ENCODE results near the gene MEF2C.
"Not testable (repeated sequence)": the region's sequence is repeated elsewhere in the genome, so short reads cannot be mapped to it uniquely, and the experiment has no call there.

Gene MEF2C

DNA sequence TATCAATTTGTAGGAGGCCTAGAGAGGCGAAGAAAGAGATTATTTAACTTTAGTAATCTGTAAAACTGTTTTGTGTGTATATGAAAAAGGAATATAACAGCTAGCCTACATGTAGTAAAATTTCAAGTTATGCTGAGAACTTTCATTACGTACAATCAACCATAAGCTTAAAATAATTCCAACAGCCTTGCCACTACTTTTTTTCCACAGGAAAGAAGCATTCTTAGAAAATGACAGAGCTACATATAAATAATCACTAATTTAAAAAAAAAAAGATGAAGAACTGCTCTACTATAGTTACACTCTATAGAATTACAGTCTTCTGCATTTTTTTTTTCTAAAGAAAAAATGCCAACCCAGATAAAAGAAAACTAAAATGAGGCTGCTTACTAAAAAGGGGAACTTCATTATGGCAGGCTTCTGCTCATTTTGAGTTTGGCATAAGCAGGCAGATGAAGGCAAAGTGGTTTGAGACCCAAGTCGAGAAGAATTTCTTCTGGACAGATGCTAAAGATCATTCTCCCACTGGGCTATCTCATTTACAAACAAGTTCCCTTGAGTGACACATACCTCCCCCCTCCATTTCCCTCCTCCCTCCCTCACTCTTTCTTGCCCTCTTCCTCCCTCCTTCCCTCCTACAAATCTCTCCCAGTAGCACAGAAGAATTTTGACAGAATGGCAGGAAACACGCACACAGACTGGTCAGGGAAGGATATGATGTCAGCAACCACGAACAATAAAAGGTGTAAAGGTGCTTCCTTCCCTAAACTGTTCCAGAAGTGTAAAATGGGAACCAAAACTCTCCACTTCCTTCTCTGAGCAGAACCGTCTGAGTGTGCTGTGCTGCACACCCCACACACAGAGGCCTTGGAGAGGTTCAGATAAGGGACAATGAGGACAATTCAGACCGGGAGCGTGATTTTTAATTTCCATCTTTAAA, 56.1 kb downstream of the MEF2C start:
- no peak for DNase-seq

DNA sequence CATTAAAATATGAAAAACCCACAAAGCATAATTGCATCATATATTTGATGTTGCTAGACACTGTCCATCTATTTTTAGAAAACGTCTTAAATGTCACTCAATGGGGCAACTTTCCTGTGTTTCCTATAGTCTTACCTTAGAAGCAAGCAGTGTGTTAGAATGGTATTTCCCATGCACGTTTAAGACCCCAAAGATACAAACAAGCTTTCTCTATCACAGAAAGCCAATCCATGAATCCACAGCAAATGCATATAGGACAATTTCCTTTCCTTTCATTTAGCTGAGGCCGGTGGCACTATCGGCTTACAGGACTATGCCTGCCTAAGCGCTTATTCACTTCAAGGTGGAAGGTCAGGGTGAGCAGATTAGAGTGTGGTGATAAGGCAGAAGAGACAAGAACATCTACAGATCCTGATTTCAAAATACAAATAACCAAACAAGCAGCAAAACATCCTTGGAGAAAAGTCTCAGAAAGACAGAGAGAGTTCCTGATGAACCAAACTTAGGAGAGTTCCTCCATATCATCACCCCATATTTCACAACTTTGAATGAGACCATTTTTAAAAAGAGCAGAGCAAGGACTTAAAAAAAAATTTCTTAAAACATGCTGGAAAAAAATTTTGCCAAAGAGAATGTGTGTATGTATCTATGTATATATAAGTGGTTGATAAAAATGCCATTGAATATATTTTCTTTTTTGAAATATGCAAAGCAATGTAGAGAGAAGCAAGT, 57.2 kb downstream of the MEF2C start:
- no peak for DNase-seq

DNA sequence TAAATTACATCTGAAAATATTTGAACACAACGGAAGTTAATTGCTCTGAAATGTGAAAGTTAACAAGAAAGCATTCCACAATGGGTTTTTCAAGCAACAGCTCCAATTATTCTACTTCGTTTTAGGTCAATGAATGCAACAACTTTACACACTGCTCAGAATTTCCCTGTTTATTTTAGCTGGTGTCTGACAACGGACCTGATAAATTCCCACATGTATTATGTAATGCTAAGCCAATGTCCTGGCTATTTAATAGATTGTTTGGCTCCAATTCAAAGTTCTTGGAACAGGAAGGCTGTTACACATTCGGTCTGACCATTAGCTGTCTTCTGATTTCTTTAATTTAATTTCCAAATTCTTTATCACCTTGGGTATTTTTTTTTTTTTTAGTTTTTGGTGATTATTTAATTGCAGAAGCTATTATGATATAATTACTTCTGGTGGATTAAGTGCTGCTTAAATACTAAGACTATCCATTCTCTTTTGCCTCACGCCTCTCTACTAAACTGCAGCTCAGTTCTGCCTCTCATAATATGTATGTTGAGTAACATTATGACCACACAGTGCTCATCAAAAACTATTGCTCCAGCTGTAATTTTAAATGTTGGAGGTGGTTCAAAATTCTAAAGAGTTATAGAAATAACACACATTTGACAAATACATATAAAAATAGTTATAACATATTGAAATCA, 57.9 kb downstream of the MEF2C start:
- DNase-seq, result no peak

DNA sequence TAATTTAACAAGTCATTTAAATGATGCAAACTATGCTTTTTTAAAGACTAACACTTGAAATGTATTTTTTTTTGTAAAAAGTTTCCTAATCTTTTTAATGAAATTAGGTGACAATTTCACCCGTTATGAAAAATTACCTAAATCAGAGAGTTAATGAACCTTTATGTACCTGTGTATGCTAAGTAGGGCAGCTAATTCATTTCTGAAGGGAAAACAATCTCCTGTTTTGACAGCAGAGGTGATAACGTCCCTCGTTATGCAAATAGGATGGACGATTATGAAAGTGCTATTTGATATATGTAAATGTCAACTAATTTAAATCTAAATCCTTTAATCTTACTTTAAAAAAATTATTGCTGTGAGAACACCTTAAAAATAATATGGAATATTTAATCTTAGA, 58.8 kb downstream of the MEF2C start:
- DNase-seq, result no peak

DNA sequence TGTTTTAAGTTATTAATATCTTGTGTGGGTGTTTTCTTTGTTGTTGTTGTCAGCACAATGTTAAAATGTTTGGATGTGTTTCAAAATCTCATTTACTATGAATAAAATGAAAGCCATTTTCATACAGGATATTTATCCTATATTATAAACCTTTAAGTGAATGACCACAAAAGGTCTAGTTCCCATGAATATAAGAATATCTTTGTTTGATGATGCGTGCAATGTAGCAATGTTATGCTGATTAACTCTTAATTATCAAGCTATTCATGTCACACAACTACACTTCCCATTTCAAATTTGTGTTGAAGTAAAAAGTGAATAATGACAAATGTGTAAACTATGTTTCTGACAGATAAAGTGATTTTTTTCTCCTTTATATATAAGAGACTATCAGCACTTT, 59.8 kb downstream of the MEF2C start:
- no peak for DNase-seq

DNA sequence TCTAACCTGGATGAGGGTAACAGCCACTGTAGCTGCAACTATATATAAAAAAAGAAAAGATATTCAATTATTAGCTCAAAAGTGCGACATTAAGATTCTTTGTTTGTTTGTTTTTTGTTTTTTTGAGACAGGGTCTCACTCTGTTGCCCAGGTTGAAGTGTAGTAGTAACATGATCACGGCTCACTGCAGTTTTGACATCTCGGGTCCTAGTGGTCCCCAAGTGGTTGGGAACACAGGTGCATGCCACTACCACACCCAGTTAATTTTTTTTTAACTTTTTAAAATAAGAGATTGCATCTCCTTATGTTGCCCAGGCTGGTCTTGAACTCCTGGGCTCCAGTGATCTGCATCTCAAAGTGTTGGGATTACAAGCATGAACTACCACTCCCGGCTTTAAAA, 61.8 kb downstream of the MEF2C start:
- no peak for DNase-seq

DNA sequence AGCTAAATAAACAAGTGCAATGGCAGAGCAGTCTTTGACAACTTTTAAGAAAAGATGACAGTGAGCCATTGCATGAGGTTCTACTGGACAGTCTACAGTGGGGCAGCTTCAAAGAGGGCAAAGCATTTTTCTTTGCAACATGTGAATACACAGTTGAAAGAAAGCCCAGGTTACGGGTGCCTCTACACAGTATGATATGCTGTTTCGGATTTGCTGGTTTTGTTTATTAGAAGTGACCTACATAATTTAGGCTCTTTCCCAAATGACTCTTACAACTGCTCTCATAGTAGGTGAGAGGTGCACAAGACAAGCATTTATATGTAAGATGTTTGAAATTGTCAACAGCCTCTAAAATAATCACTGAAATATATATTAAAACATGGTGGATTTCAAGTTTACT, 62.4 kb downstream of the MEF2C start:
- DNase-seq, result no peak

- no peak for DNase-seq
Measured at GRCh38 chr5:88819301-88819999, 63.5 kb downstream of the MEF2C start.

GRCh38 chr5:88818296-88818695, 64.7 kb downstream of the MEF2C start:
- DNase-seq, result no peak

- DNase-seq, result no peak
Measured at GRCh38 chr5:88816195-88816594, 66.8 kb downstream of the MEF2C start.

- DNase-seq, result no peak
Measured at GRCh38 chr5:88815050-88815789, 67.8 kb downstream of the MEF2C start.

DNA sequence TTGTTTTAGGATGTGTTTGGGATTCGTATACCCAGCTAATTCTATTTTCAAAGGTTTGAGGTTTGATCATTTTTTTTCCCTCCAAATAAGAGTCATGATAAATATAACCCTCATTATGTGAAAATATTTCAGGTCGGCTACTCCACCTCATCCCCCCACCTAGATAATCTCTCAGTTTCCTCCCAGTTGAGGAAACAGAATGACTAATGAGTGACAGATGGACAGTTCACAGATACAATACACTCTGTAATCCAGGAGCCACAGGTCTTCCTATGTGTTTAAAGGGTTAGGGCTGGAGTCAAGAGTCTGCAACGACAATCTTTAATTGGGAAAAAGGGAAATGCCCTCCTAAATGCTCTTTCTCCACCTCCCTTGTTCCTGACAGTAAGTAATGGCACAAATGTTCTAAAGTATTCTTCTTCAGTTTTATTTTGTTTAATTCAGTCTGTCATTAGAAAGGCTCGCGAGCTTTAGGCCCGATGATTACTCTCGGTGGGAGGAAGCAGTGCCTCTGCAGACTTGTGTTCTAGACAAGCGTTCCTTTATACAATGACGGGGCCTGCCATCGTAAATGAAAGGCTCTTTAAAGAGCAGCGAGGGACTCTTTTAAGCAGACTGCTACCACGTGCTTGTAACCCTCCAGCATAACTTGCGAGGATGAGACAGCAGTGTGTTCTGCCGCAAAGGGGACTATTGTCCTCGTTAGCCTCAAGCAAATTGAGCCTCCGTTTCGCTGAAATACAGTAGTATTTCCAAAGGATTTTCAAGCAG, 69.0 kb downstream of the MEF2C start:
- no peak for DNase-seq

- DNase-seq, result no peak
Measured at GRCh38 chr5:88813244-88813643, 69.7 kb downstream of the MEF2C start.

GRCh38 chr5:88808153-88808552, 74.8 kb downstream of the MEF2C start:
- no peak for DNase-seq

DNA sequence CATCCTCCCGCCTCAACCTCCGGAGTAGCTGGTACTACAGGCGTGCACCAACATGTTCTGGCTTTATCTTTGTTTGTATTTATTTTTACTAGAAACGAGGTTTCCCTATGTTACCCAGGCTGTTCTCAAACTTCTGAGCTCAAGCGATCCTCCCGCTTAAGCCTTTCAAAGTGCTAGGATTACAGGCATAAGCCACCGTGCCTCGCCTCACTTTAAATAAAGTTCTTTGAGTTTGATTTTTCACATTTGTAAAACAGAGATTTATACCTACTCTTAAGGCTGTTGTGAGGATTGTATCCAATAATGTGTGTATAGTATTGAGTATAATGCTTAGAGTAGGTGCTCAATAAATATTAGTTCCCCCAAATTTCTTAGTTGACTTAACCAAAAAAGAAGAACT, 75.7 kb downstream of the MEF2C start:
- no peak for DNase-seq

DNA sequence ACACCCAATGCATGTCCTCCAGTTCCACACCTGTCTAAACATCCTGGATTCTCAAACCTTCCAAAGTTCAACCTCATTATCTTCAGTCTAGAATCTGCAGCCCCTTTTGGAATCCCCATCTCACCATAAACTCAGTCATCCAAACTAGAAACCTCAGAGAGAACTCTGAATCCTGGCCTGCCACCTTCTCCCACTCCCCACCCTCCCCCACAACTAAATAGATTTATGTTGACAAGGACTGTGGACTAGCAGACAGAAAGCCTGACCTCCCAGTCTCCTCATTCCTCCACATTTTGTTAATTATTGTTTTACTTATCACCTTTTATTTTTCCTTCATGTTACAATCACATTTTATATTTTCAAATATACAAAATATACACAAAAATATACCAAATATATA, 76.6 kb downstream of the MEF2C start:
- DNase-seq, result no peak

GRCh38 chr5:88805151-88805784, 77.7 kb downstream of the MEF2C start:
- DNase-seq, result no peak

- no peak for DNase-seq
Measured at GRCh38 chr5:88804444-88804843, 78.5 kb downstream of the MEF2C start.

GRCh38 chr5:88803309-88803708, 79.7 kb downstream of the MEF2C start:
- DNase-seq, result no peak

DNA sequence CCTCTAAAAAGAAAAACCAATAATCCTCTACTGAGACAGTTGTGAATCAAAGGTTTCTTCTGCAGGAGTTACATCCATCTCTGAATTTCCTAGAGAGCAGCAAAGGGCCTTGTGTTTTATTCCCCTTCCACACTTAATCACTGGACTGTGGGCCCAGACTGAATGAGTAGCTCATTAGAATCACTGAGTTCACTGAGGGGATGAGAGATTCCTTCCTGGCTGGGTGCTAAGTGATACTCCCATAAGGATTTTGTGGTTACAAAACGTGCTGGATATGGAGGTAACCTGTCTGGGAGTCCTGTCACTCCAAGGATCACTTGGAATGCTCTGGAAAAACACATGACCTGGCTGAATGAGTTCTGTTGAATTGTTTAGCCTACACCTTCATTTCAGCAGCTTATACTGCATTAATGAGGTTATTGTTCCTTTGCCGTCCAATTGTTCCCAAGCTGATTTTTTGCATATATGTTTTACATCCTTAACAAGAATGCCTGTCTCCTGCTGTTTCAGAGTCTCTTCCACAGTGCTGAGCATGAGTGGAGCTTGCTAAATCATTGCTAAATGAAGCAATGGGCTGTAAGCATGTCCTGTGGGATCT, 82.9 kb downstream of the MEF2C start:
- no peak for DNase-seq

DNA sequence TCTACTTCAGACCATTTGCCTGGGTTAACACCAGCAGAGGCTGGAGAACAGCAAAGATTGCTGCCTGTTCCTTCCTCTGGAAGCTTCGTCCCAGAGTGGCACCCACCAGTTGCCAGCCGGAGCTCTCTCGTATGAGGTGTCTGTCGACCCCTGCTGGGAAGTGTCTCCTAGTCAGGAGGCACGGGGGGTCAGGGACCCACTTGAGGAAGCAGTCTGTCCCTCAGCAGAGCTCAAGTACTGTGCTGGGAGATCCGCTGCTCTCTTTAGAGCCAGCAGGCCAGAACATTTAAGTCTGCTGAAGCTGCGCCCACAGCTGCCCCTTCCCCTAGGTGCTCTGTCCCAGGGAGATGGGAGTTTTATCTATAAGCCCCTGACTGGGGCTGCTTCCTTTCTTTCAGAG, 84.1 kb downstream of the MEF2C start:
- DNase-seq, result not testable (repeated sequence)

Measured in NK-92 treated with Interleukin-12 subunit alpha and Interleukin-12 subunit beta, amount 100 ng/mL, for 24 hours (cell line).